SJSA1 (cell line): ENCODE data around the gene NAV2. TPM values are rescaled to one million over a fixed set of nuclear protein-coding genes. Genes with fewer than 3 reads are reported as not detected.

ENCODE experiments used
- DNase-seq, 2 experiments: peaks; one replicate each; pipeline ENCODE4 v3.0.0-alpha.2; 2015 to 2020; ENCODE audit warnings: low spot score in 2 of 2, low read depth in 1 of 2
- H3K27ac ChIP-seq: fragments of 250-450 bp; sonication (Bioruptor Pico); 2 replicates; pipeline ENCODE4 v1.5.1; 2020; ENCODE audit warnings: mild to moderate bottlenecking, moderate library complexity
- H3K27me3 ChIP-seq: fragments of 250-450 bp; sonication (Bioruptor Pico); replicated peaks from 2 replicates; pipeline ENCODE4 v1.5.1; 2020; ENCODE audit warnings: mild to moderate bottlenecking, moderate library complexity
- H3K36me3 ChIP-seq: fragments of 250-450 bp; sonication (Bioruptor Pico); 2 replicates; pipeline ENCODE4 v1.5.1; 2020; ENCODE audit warnings: mild to moderate bottlenecking
- H3K4me1 ChIP-seq: fragments of 250-450 bp; sonication (Bioruptor Pico); replicated peaks from 2 replicates; pipeline ENCODE4 v1.6.1; 2021; ENCODE audit warnings: mild to moderate bottlenecking
- H3K4me3 ChIP-seq: fragments of 250-450 bp; sonication (Bioruptor Pico); 2 replicates; pipeline ENCODE4 v1.5.1; 2020; ENCODE audit warnings: mild to moderate bottlenecking
- H3K9me3 ChIP-seq: fragments of 250-450 bp; sonication (Bioruptor Pico); replicated peaks from 2 replicates; pipeline ENCODE4 v1.5.1; 2020; ENCODE audit warnings: mild to moderate bottlenecking
- total RNA-seq: library from RNA; depleted of rRNA; stranded (reverse); fragments of >200 nt; shearing (Covaris generic); gene quantifications from 2 replicates; pipeline ENCODE4 v1.2.3, GENCODE V29; 2014

NAV2 gene
- total RNA-seq, 1 experiment from 2014 or later: 2.6 TPM

DNA sequence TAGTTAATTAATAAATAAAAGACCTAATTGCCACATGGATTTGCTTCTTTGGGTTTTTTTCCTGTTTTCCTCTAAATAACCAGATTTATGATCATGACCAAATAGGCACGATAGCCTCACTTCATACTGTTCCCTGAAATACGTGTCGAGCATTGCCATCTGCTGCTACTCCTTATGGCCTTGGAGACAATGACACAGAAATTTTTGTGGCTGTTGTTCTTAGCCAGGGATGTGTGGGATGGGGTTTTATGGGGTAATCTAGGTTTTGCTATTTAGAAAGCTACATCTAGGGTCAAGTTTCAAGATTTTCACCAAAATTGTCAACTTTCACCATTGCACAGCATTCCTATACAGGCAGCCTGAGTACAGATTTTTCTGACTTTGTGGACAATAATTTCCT, 302.5 kb downstream of the NAV2 start:
- Histone ChIP-seq H3K27ac (no peak overlapping the region), H3K4me1 (no peaks in the 10 kb centered on the region), H3K36me3 (no peaks in the 10 kb centered on the region), H3K4me3 (no peak overlapping the region), H3K27me3 (no peaks in the 10 kb centered on the region), H3K9me3 (no peaks in the 10 kb centered on the region)
- no peak for DNase-seq

DNA sequence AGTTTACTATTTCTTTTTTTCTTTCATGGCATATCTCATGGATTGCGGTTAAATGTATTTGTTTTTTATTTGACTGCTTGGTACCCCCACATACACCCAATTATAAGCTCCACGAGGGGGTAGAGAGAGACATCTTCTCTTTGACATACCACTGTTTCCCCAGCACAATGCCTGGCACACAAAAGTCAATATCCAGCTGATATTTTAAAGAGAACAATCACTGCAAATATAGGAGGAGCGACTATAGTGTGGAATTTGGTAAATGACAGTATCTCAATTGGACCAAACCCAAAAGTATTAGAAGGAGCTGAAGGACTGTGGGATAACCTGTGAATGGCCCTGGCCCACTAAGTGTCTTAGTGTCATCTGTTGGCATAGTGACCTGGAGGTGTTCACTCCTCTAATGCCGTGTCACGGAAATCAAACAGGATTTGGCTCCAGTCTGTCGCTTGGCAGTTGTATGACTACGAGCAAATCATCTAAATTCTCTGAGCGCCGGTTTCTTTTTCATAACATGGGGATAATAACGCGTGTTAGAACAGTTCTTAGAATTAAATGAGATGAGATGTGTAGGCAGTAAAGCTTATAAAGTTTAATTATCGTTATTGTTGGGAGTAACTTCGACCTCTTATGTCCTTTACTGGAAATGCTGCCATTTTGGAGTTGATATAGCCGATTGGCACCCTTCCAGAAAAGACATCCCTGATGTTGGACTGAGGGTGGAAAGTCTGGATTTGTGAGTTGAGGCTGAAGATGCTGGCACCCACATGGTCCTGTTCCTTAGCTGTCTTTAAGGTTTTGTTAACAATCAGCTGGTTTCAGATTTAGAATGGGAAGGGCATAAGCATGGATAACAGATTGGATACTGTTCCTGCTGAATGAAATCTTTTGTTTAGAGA, 303.1 kb downstream of the NAV2 start:
- no peaks in the 10 kb centered on the region for H3K27me3 ChIP-seq
- H3K4me3 ChIP-seq: no peak overlapping the region
- DNase-seq: no peak
- no peaks in the 10 kb centered on the region for H3K9me3 ChIP-seq
- no peak overlapping the region for H3K27ac ChIP-seq
- H3K36me3 ChIP-seq: no peaks in the 10 kb centered on the region
- no peaks in the 10 kb centered on the region for H3K4me1 ChIP-seq

DNA sequence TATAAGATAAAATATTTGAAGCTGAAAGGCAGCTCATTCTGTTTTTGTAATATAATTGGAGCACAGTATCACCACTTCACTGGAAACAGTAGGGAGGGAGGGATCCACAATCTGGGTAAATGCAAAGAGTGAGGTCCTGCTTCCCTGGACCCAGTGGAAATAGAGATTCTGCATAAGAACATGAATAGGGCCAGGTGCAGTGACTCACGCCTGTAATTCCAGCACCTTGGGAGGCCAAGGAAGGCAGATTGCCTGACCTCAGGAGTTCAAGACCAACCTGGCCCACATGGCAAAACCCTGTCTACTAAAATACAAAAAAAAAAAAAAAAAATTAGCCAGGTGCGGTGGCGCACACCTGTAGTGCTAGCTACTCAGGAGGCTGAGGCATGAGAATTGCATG, 303.9 kb downstream of the NAV2 start:
- Histone ChIP-seq H3K9me3 (no peaks in the 10 kb centered on the region), H3K27me3 (no peaks in the 10 kb centered on the region), H3K36me3 (no peaks in the 10 kb centered on the region), H3K4me1 (peaks cover 5% of the 10 kb centered on the region), H3K27ac (no peak overlapping the region), H3K4me3 (no peak overlapping the region)
- DNase-seq: no peak

DNA sequence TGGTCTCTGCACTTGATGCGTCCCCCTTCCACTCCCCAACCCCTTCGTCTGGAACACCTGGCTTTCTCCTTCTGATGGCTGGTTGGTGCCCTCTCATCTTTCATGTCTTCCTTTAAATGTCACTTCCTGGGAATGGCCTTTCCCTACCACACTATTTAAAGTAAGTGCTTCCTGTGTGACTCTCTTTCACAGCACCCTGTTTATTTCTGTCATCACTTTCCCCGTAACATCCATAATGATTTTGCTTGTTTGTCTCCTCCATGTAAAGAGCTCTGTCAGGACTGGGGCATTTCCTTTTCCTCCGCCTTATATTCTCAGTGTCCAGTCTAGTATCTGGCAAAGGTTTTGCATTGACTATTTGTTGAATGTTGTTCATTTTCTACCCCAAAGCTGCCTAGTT, 304.7 kb downstream of the NAV2 start:
- Histone ChIP-seq H3K27ac (no peak overlapping the region), H3K36me3 (no peaks in the 10 kb centered on the region), H3K27me3 (no peaks in the 10 kb centered on the region), H3K4me3 (no peak overlapping the region), H3K4me1 (peaks cover 13% of the 10 kb centered on the region), H3K9me3 (no peaks in the 10 kb centered on the region)
- no peak for DNase-seq

DNA sequence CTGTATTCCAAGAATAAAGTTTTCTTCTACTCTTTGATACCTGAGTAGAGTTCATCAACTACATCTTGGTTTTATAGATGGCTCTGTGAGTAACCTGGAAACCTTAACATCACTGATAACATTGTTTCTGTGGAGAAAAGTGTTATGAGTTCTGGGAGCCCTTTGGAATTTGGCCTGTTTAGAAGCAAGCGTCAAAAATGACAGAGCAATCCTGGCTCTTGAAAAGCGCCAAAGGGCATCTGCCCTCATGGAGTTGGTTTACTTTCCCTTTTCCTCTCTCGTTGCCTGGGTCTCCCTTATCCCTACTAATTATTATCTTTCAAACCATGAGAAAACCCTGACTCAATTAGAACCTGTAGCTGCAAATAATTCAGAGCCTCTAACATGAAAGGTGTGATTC, 307.6 kb downstream of the NAV2 start:
- Histone ChIP-seq H3K9me3 (no peaks in the 10 kb centered on the region), H3K4me1 (peaks cover 36% of the 10 kb centered on the region), H3K4me3 (no peak overlapping the region), H3K27ac (no peak overlapping the region), H3K27me3 (no peaks in the 10 kb centered on the region), H3K36me3 (no peaks in the 10 kb centered on the region)
- no peak for DNase-seq

DNA sequence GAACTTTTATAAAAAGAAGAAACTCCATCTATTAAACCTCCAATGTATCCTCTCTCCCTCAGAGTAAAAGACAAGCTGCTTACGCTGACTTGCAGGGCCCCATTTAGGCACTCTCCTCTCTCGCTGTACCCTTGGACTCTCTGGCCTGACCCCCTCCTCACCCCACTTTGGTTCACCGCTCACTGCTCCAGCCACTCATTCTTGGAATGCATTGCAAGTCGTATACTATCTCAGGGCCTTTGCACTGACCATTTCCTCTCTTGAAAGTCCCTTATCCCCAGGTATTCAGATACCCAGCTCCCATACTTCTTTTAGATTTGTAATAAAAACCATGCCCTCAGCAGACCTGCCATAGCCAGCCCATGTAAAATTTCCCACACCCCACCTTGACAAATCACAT, 308.1 kb downstream of the NAV2 start:
- DNase-seq: no peak
- Histone ChIP-seq H3K9me3 (no peaks in the 10 kb centered on the region), H3K4me1 (peaks cover 41% of the 10 kb centered on the region), H3K36me3 (no peaks in the 10 kb centered on the region), H3K4me3 (no peak overlapping the region), H3K27ac (no peak overlapping the region), H3K27me3 (no peaks in the 10 kb centered on the region)

DNA sequence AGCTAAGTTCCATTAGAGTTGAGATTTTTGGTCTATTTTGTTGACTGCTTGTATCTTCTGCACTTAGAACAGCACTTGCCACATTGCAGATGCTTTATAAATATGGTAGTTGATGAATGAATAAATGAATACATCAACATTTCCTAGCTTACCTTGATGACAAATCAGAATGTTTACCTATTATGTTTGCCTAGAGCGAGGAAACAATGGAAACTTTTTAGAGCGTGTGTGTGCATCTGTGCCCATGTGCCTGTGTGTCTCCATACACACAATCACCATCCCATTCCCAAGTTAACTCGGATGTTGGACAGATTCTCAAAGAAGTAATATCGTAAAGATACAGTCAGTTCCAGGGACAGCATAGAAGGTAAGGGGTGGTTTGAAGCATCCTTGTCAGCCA, 308.6 kb downstream of the NAV2 start:
- no peaks in the 10 kb centered on the region for H3K27me3 ChIP-seq
- H3K36me3 ChIP-seq: no peaks in the 10 kb centered on the region
- H3K27ac ChIP-seq: no peak overlapping the region
- no peaks in the 10 kb centered on the region for H3K9me3 ChIP-seq
- DNase-seq: no peak
- H3K4me1 ChIP-seq: peaks cover 44% of the 10 kb centered on the region
- H3K4me3 ChIP-seq: no peak overlapping the region

DNA sequence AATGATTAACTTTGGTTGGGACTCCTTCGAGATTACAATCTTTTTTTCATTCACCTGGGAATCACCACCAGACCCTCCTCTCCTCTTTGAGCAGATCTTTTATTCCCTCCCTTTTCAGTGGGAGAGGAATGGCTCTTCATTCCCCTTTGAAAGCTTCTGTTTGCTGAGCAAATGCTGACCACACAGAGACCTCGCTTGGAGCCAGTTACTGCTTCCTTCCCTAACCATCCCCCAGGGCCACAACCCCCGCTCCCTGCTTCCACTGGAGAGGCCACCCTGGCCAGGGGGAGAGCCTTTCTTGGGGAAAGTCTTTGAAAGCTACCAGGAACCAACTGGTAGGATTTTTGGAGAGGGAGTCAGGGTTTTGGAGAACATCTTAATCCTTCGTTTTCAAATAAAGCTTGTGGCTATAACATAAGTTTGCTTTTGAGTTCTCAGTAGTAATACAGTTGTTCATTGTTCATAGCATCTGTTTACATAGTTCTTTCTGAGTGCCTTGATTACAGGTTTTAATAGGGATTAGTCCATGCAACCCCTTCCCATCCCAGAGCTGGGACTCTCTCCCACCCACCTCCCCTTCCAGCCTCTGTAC, 309.2 kb downstream of the NAV2 start:
- peak in 1 of 2 experiments; percentile 9 for DNase-seq
- Histone ChIP-seq H3K4me1 (peaks cover 44% of the 10 kb centered on the region), H3K27ac (no peak overlapping the region), H3K36me3 (no peaks in the 10 kb centered on the region), H3K27me3 (no peaks in the 10 kb centered on the region), H3K4me3 (no peak overlapping the region), H3K9me3 (no peaks in the 10 kb centered on the region)

DNA sequence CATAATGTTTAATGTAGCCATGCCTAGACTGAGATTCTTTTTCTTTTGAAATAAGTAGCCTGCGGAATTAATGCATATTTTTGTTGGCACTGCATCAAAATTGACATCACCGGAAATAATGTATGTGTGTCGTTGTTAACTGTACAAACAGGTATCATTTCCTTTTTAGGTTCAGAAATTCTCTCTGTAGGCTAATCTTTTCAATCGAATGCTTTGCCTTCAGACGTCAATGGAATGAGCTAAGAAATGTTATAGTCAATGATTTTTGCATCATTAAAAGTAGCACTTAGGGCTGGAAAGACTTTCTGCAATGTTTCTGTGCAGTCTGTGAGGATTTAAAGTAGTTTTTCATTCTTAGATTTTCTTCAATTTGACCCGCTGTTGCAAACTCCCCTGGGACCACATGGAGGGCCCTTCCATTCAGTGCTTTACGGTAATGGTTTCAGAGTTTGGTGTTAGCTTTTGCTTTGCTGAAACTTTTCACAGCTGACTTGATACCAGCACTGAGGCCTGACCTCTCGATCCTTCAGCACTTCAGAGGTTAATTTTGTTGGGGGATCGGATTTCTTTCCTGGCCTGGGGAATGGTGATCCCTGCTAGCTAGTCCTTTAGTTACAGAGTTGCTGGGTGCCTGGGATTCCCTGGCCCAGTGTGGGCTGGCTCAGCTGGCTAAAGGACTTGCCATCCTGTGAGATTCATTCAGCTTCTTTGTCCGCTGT, 309.9 kb downstream of the NAV2 start:
- Histone ChIP-seq H3K27ac (no peak overlapping the region), H3K4me3 (no peak overlapping the region)
- no peak for DNase-seq

DNA sequence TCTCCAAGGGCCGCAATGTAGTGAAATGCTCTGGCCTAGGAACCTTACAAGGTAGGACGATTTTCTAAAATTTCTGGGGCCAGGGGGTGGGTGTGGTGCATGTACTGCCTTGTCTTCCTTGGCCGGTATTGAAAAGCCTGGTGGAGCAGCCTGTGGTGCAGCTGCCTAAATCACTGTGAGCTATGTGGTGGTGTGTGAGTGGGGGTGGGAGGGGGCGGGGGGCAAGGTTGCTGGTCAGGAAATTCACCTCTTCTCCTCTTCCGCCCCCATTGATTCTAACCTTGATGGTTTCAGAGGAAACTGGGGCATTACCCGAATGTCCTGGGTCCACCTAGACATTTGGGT, 310.4 kb downstream of the NAV2 start:
- Histone ChIP-seq H3K4me1 (peaks cover 44% of the 10 kb centered on the region), H3K9me3 (no peaks in the 10 kb centered on the region), H3K4me3 (no peak overlapping the region), H3K36me3 (no peaks in the 10 kb centered on the region), H3K27me3 (no peaks in the 10 kb centered on the region), H3K27ac (no peak overlapping the region)
- no peak for DNase-seq

More for the DNA sequence above, 309.9 kb downstream of the NAV2 start:
- H3K4me1 ChIP-seq: peaks cover 44% of the 10 kb centered on the region
- no peaks in the 10 kb centered on the region for H3K36me3 ChIP-seq
- no peaks in the 10 kb centered on the region for H3K27me3 ChIP-seq
- no peaks in the 10 kb centered on the region for H3K9me3 ChIP-seq

DNA sequence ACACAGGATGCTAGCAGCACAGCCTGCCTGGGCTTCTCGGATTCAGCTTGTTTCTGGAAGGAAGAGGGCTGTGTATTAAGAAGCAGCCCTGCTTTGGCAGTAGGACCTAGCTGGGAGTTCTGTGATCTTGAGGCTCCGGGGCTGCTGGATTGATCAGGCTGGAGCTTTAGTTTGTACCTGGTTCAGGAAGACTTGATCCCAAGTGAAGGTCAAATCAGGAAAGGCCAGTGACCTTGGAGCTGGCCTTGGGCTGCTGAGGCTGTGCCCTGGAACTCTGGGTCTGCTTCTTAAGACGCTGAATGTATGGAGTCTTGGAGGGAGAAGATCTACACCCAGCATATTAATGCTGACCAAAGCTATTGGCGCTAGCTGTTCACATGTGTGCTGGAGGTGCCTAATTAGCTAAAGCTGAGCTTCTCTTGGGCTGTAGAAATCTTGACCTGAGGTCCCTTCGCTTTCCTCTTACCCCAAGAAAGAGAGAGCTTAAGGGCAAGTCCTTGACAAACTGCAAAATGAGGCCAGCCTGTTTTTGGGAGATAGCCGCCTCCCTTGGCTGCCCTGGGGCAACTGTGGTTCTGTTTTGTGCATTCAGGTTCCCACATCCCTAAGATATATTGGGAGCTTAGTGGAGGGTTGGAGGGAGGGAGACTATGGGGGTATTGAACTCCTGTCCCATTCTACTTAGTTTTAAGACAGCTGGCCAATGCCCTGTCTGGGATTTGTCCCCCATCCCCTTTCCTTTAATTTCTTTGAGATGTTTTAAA, 311.7 kb downstream of the NAV2 start:
- H3K4me1 ChIP-seq: peaks cover 44% of the 10 kb centered on the region
- no peaks in the 10 kb centered on the region for H3K36me3 ChIP-seq
- no peak for DNase-seq
- peak overlapping the region; percentile 39 for H3K27ac ChIP-seq
- H3K9me3 ChIP-seq: no peaks in the 10 kb centered on the region
- H3K4me3 ChIP-seq: no peak overlapping the region
- H3K27me3 ChIP-seq: no peaks in the 10 kb centered on the region

DNA sequence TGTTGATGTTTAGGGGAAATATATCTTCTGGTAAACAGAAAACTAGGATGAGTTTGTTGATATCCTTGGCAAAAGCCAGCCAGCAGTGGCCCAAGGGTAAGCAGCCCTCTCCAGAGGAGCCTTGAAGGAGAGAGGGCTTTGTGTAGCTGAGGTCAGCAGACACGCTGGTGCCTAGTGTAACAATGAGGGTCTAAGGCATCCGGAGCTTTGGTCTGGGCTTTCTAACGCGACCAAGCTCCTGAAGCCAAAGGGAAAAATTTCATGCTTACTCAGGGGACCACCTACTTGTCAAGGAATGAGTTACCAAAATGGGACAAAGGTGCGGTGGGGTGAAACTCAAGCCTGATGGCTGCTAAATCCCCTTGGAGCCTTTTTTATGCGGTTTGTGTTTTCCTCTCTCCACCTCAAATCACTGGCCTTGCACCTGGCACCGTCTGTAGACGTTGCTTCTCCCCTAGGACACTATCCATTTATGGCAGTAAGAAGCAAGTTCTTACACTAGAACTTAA, 312.7 kb downstream of the NAV2 start:
- peaks cover 44% of the 10 kb centered on the region for H3K4me1 ChIP-seq
- H3K27me3 ChIP-seq: no peaks in the 10 kb centered on the region
- H3K27ac ChIP-seq: peak overlapping the region; percentile 39
- H3K9me3 ChIP-seq: no peaks in the 10 kb centered on the region
- peak; percentile 33 to 40 for DNase-seq
- no peaks in the 10 kb centered on the region for H3K36me3 ChIP-seq
- H3K4me3 ChIP-seq: no peak overlapping the region
